ENCODE measurements around the gene TBC1D12.

Gene TBC1D12

DNA sequence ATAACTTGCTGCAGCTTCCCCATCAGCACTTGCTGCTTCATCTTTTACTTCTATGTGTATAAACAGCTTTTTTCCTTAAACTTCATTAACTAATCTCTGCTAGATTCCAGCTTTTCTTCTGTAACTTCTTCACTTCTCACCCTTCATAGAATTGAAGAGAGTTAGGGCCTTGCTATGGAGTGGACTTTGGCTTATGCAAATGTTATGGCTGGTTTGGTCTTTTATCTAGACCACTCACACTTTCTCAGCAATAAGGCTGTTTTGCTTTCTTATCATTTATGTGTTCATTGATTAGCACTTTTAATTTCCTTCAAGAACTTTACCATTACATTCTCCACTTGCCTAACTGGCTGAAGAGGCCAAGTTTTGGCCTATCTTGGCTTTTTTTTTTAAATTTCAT lies 79.1 kb downstream of the TBC1D12 start:
- Histone ChIP-seq H3K27me3 (no peaks in the 10 kb centered on the region), H4K20me1 (no peaks in the 10 kb centered on the region), H3K9me3 (peaks cover 10% of the 10 kb centered on the region), H3K4me3 (no peak overlapping the region), H3K4me2 (no peak overlapping the region), H3K27ac (no peak overlapping the region), H3K4me1 (no peaks in the 10 kb centered on the region), H3K36me3 (no peaks in the 10 kb centered on the region), H3K9ac (no peak overlapping the region)
- no peak for TF ChIP-seq Cebpa-rat (IDR thresholded peaks at IDR 0.05)

DNA sequence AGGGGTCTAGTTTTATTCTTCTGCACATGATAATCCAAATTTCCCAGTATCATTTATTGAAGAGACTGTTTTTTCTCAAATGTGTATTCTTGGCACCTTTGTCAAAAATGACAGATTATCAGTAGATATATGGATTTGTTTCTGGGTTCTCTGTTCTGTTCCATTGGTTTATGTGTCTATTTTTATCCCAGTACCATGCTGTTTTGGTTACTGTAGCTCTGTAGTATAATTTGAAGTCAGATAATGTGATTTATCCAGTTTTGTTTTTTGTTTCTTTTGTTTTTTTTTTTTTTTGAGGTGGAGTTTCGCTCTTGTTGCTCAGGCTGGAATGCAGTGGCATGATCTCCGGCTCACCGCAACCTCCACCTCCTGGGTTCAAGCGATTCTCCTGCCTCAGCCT lies 81.6 kb downstream of the TBC1D12 start:
- H3K27ac ChIP-seq = no peak overlapping the region
- H3K27me3 ChIP-seq = no peaks in the 10 kb centered on the region
- TF ChIP-seq Cebpa-rat (IDR thresholded peaks at IDR 0.05) = no peak
- no peaks in the 10 kb centered on the region for H3K4me1 ChIP-seq
- no peak overlapping the region for H3K9ac ChIP-seq
- no peaks in the 10 kb centered on the region for H4K20me1 ChIP-seq
- H3K4me2 ChIP-seq = no peak overlapping the region
- peaks cover 15% of the 10 kb centered on the region for H3K9me3 ChIP-seq
- no peak overlapping the region for H3K4me3 ChIP-seq
- no peaks in the 10 kb centered on the region for H3K36me3 ChIP-seq

DNA sequence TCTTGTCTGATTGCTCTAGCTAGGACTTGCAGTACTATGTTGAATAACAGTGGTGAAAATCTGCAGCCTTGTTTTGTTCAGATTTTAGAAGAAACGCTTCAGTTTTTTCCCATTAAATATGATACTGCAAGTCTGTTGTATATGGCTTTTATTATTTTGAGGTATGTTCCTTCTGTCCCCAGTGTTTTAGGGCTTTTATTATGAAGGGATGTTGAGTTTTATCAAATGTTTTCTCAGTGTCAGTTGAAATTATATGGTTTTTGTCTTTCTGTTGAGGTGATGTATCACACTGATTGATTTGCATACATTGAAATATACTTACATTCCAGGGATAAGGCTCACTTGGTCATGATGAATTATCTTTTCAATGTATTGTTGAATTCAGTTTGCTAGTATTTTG lies 82.8 kb downstream of the TBC1D12 start:
- H3K27ac ChIP-seq = no peak overlapping the region
- H4K20me1 ChIP-seq = no peaks in the 10 kb centered on the region
- no peak overlapping the region for H3K4me2 ChIP-seq
- H3K9me3 ChIP-seq = peaks cover 15% of the 10 kb centered on the region
- H3K36me3 ChIP-seq = no peaks in the 10 kb centered on the region
- H3K4me1 ChIP-seq = no peaks in the 10 kb centered on the region
- no peaks in the 10 kb centered on the region for H3K27me3 ChIP-seq
- no peak overlapping the region for H3K4me3 ChIP-seq
- no peak overlapping the region for H3K9ac ChIP-seq
- no peak for TF ChIP-seq Cebpa-rat (IDR thresholded peaks at IDR 0.05)

DNA sequence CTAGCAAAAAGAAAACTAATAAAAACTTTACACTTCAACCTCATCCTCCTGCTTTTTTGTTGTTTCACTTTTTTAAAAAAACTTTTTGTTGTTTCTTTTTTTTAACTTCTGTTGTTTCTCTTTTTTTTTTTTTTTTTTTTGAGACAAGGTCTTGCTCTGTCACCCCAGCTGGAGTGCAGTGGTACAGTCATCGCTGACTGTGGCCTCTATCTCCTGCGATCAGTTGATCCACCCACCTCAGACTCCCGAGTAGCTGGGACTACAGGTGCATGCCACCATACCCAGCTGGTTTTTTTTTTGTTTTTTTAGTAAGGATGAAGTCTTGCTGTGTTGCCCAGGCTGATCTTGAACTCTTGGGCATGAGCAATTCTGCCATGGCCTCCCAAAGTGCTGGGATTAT lies 85.2 kb downstream of the TBC1D12 start:
- TF ChIP-seq Cebpa-rat (IDR thresholded peaks at IDR 0.05) = no peak
- Histone ChIP-seq H3K4me3 (no peak overlapping the region), H3K27ac (no peak overlapping the region), H3K36me3 (no peaks in the 10 kb centered on the region), H4K20me1 (no peaks in the 10 kb centered on the region), H3K4me1 (no peaks in the 10 kb centered on the region), H3K4me2 (no peak overlapping the region), H3K9me3 (peaks cover 15% of the 10 kb centered on the region), H3K27me3 (no peaks in the 10 kb centered on the region), H3K9ac (no peak overlapping the region)

DNA sequence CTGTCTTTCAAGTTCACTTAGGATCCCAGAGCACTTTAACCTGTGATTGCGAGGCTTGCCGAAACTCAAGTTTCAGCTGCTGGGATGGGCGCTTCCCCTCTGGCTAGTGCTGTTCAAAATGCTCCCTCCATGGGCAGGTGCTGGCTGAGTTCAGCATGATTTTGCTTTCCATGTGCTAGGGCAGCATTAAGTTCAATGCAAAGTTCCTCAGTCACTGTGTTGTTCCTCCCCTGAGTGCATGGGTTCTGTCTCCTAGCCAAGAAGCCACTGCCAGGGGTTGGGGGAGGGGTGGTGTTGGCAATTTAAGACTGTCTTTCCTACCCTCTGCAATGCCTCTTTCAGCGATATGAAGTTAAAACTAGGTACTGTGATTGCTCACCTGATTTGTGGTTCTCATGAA lies 86.8 kb downstream of the TBC1D12 start:
- H3K27me3 ChIP-seq = no peaks in the 10 kb centered on the region
- no peaks in the 10 kb centered on the region for H4K20me1 ChIP-seq
- no peaks in the 10 kb centered on the region for H3K36me3 ChIP-seq
- no peak overlapping the region for H3K9ac ChIP-seq
- no peaks in the 10 kb centered on the region for H3K4me1 ChIP-seq
- H3K4me2 ChIP-seq = no peak overlapping the region
- H3K4me3 ChIP-seq = no peak overlapping the region
- no peak for TF ChIP-seq Cebpa-rat (IDR thresholded peaks at IDR 0.05)
- H3K27ac ChIP-seq = no peak overlapping the region
- peaks cover 8% of the 10 kb centered on the region for H3K9me3 ChIP-seq

DNA sequence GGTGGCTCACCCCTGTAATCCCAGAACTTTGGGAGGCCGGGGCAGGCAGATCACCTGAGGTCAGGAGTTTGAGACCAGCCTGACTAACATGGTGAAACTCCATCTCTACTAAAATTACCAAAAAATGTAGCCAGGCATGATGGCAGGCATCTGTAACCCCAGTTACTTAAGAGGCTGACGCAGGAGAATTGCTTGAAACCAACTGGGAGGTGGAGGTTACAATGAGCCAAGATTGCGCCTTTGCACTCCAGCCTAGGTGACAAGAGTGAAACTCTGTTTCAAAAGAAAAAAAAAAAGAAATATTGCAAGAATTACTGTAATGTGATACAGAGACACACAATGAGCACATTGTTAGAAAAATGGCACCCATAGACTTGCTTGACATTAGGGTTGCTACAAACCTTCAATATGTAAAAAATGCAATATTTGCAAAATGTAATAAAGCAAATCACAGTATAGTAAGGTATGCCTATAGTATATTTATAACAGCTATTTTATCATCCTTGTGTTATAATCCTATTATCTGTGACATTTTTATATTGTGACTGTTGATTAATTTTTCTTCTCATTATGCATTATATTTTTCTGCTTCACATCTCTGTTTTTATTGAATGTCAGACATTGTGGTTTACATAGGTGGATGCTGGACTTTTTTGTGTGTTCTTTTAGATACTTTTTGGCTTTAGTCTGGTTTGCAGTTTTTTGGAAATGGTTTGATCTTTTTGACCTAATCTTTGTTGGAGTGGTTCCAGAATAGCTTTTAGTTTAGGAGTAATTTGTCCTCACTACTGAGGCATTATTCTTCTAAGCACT lies 87.8 kb downstream of the TBC1D12 start:
- H4K20me1 ChIP-seq = no peaks in the 10 kb centered on the region
- H3K27ac ChIP-seq = no peak overlapping the region
- no peaks in the 10 kb centered on the region for H3K27me3 ChIP-seq
- no peak overlapping the region for H3K9ac ChIP-seq
- peaks cover 5% of the 10 kb centered on the region; the same call in 1 of the 2 replicates for H3K9me3 ChIP-seq
- H3K4me1 ChIP-seq = no peaks in the 10 kb centered on the region
- H3K36me3 ChIP-seq = no peaks in the 10 kb centered on the region
- TF ChIP-seq Cebpa-rat (IDR thresholded peaks at IDR 0.05) = no peak
- H3K4me2 ChIP-seq = no peak overlapping the region
- H3K4me3 ChIP-seq = no peak overlapping the region

DNA sequence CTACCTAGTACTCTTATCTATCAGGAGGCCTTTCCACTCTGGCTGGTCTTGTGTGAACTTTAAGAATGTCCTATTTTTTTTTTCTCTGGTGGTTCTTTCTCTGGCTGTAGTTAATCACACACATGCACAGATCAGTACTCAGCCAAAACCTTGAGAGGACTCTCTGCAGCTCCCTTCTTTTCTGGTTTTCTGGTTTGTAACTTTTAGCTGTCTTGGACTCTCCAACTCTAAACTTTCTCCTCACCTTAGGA lies 88.4 kb downstream of the TBC1D12 start:
- no peak for TF ChIP-seq Cebpa-rat (IDR thresholded peaks at IDR 0.05)
- no peaks in the 10 kb centered on the region for H4K20me1 ChIP-seq
- no peak overlapping the region for H3K9ac ChIP-seq
- H3K4me1 ChIP-seq = peaks cover 2% of the 10 kb centered on the region
- H3K27me3 ChIP-seq = no peaks in the 10 kb centered on the region
- no peak overlapping the region for H3K27ac ChIP-seq
- H3K4me2 ChIP-seq = no peak overlapping the region
- no peaks in the 10 kb centered on the region for H3K36me3 ChIP-seq
- peaks cover 5% of the 10 kb centered on the region; the same call in 1 of the 2 replicates for H3K9me3 ChIP-seq
- H3K4me3 ChIP-seq = no peak overlapping the region

DNA sequence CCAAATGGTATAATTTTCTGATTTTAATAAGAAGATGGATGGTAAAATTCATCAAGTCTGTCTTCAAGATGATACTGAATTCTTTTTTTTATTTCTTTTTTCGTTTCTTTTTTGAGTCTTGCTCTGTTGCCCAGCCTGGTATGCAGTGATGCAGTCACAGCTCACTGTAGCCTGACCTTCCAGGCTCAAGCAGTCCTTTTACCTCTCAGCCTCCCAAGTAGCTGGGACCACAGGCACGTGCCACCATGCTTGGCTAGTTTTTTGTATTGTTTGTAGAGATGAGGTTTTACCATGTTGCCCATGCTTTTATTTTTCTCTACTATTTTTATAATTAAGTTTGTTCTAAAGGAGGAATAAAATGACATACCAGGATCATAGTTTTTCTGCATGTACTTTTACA lies 91.1 kb downstream of the TBC1D12 start:
- peaks cover 16% of the 10 kb centered on the region for H3K4me1 ChIP-seq
- H3K27me3 ChIP-seq = no peaks in the 10 kb centered on the region
- no peak overlapping the region for H3K4me2 ChIP-seq
- TF ChIP-seq Cebpa-rat (IDR thresholded peaks at IDR 0.05) = no peak
- H3K9ac ChIP-seq = no peak overlapping the region
- H3K27ac ChIP-seq = no peak overlapping the region
- no peaks in the 10 kb centered on the region for H4K20me1 ChIP-seq
- H3K36me3 ChIP-seq = no peaks in the 10 kb centered on the region
- no peak overlapping the region for H3K4me3 ChIP-seq
- no peaks in the 10 kb centered on the region for H3K9me3 ChIP-seq

DNA sequence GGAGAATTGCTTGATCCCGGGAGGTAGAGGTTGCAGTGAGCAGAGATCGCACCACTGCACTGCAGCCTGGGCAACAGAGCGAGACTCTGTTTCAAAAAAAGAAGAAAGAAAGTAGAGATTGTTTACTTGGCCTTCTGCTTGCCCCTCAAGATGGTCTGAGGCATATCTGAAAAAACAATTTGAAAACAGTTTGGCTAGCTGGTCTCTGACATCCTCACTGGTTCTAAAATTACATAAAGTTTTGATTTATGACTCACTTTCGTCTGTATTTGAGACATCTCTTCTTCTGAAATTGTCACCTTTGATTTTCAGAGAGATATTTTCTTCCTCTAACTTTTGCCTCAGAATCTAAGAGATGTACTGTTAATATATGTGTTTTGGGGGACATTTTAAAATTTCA lies 93.7 kb downstream of the TBC1D12 start:
- Histone ChIP-seq H3K4me3 (no peak overlapping the region), H3K4me2 (0 out of 2 replicates have a peak overlapping the region, but pooled peaks have one; percentile 9), H3K27ac (no peak overlapping the region)

DNA sequence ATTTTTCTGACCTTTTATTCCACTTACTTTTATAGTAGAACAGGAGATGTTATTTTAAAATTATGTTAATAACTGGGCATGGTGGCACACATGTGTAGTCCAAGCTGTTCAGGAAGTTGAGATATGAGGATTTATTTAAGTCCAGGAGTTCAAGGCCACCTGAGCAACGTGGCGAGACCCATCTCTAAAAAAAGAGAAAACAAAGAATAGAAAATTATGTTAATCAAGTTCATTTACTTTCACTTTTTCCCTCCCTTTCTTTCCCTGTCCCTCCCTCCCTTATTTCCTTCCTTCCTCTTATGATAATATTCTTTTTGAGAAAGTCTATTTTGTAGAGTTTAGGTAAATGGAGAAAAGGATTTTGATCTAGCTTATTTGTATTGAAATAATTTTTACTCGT lies 94.3 kb downstream of the TBC1D12 start:
- H3K36me3 ChIP-seq = no peaks in the 10 kb centered on the region
- no peak overlapping the region for H3K4me2 ChIP-seq
- no peak overlapping the region for H3K27ac ChIP-seq
- no peak overlapping the region for H3K9ac ChIP-seq
- H3K4me3 ChIP-seq = no peak overlapping the region
- H4K20me1 ChIP-seq = no peaks in the 10 kb centered on the region
- no peak for TF ChIP-seq Cebpa-rat (IDR thresholded peaks at IDR 0.05)
- H3K9me3 ChIP-seq = no peaks in the 10 kb centered on the region
- H3K4me1 ChIP-seq = peaks cover 16% of the 10 kb centered on the region
- H3K27me3 ChIP-seq = no peaks in the 10 kb centered on the region

More for the DNA sequence above, 93.7 kb downstream of the TBC1D12 start:
- no peak overlapping the region for H3K9ac ChIP-seq
- H3K4me1 ChIP-seq = peaks cover 16% of the 10 kb centered on the region
- no peaks in the 10 kb centered on the region for H3K9me3 ChIP-seq
- H3K36me3 ChIP-seq = no peaks in the 10 kb centered on the region
- no peaks in the 10 kb centered on the region for H3K27me3 ChIP-seq
- no peaks in the 10 kb centered on the region for H4K20me1 ChIP-seq
- no peak for TF ChIP-seq Cebpa-rat (IDR thresholded peaks at IDR 0.05)

DNA sequence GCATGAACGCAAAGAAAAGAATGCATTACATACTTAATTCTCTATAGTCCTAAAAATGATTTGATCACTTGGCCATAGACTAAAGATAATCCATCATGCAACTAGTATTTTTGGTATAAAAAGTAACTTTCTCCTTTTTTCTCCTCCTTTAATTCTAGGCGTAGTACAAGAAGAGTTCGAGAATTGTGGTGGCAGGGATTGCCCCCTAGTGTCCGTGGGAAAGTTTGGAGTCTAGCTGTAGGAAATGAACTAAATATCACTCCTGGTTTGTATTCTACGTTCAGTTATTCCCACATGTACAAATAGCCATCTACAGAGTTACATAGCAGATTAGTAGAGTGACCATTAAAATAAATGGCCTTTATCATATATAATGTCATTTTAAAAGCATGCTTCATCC lies 97.7 kb downstream of the TBC1D12 start:
- Histone ChIP-seq H3K4me2 (no peak overlapping the region), H3K4me3 (no peak overlapping the region)
- no peak for TF ChIP-seq Cebpa-rat (IDR thresholded peaks at IDR 0.05)

More for the DNA sequence above, 97.7 kb downstream of the TBC1D12 start:
- Histone ChIP-seq H3K27me3 (no peaks in the 10 kb centered on the region), H3K9ac (no peak overlapping the region), H4K20me1 (no peaks in the 10 kb centered on the region), H3K4me1 (peaks cover 16% of the 10 kb centered on the region), H3K36me3 (no peaks in the 10 kb centered on the region), H3K9me3 (no peaks in the 10 kb centered on the region), H3K27ac (no peak overlapping the region)
